Limb (tissue), 2 donors: ENCODE results near the gene FBXO38.

Source experiments
- DNase-seq, 2 donors: peaks; one replicate each; pipeline ENCODE4 v3.0.0-alpha.2; 2016; ENCODE audit errors: extremely low spot score in 2 of 2

The FBXO38 gene

GRCh38 chr5:148383564-148384379 lies at the start of gene FBXO38:
TSS of gene FBXO38 (plus strand) at chr5:148383958. CDS start at chr5:148394777, 10,819 bp downstream.
- DNase-seq: peak; percentile 96 to 97

- no peak for DNase-seq
Observed at GRCh38 chr5:148335259-148335658, 48.5 kb upstream of the FBXO38 start, which contains the start of gene SPINK9. TSS of gene SPINK9 (plus strand) at chr5:148335559. CDS start at chr5:148335614, 55 bp downstream.

- DNase-seq: no peak
Observed at GRCh38 chr5:148336704-148337435, 46.9 kb upstream of the FBXO38 start.

GRCh38 chr5:148342371-148343045 lies 41.2 kb upstream of the FBXO38 start:
- DNase-seq: no peak

- DNase-seq: peak in 1 of 2 donors; percentile 59
Observed at GRCh38 chr5:148343046-148343407, 40.7 kb upstream of the FBXO38 start.

- no peak for DNase-seq
Observed at GRCh38 chr5:148343603-148344487, 39.9 kb upstream of the FBXO38 start.

GRCh38 chr5:148347706-148348105 lies 36.1 kb upstream of the FBXO38 start:
- DNase-seq: no peak

- DNase-seq: no peak
Observed at GRCh38 chr5:148352696-148353095, 31.1 kb upstream of the FBXO38 start.

- no peak for DNase-seq
Observed at GRCh38 chr5:148353634-148354033, 30.1 kb upstream of the FBXO38 start.

- no peak for DNase-seq
Observed at GRCh38 chr5:148364343-148364742, 19.4 kb upstream of the FBXO38 start.

- no peak for DNase-seq
Observed at GRCh38 chr5:148368299-148368698, 15.5 kb upstream of the FBXO38 start.

- no peak for DNase-seq
Observed at GRCh38 chr5:148372166-148372725, 11.5 kb upstream of the FBXO38 start.

GRCh38 chr5:148372893-148373292 lies 10.9 kb upstream of the FBXO38 start:
- DNase-seq: no peak

- peak; percentile 24 to 25 for DNase-seq
Observed at GRCh38 chr5:148374690-148375360, 8.9 kb upstream of the FBXO38 start.

- DNase-seq: no peak
Observed at GRCh38 chr5:148376198-148376597, 7.6 kb upstream of the FBXO38 start.

- no peak for DNase-seq
Observed at GRCh38 chr5:148378670-148379069, 5.1 kb upstream of the FBXO38 start.

GRCh38 chr5:148379340-148379739 lies 4.4 kb upstream of the FBXO38 start:
- DNase-seq: no peak

- DNase-seq: no peak
Observed at GRCh38 chr5:148381906-148382305, 1.9 kb upstream of the FBXO38 start.

GRCh38 chr5:148382961-148383360 lies 797 bp upstream of the FBXO38 start:
- DNase-seq: peak in 1 of 2 donors; percentile 5

GRCh38 chr5:148384380-148384737 lies 601 bp downstream of the FBXO38 start:
- DNase-seq: no peak
